WTC11 (cell line): ENCODE data around the gene TANGO2. TPM values are rescaled to one million over a fixed set of nuclear protein-coding genes. Genes with fewer than 3 reads are reported as not detected.

Experiments
- ATAC-seq: fragments of 200-7000 bp; cut with Tn5 transposase; 2 replicates; pipeline ENCODE4 v1.10.0; 2021; ENCODE audit warnings: mild to moderate bottlenecking, moderate library complexity
- CTCF ChIA-PET: fragments of 300-600 bp; sonication (Branson Sonifier 250); formaldehyde crosslinking; loops from one replicate; lab custom pipeline; 2021; ENCODE audit warnings: antibody characterized with exemption; lab: Charles Lee
- POLR2A ChIA-PET: fragments of 350-600 bp; sonication (Branson Sonifier 250); formaldehyde crosslinking; loops from one replicate; lab custom pipeline; 2021; ENCODE audit warnings: antibody characterized with exemption; lab: Charles Lee
- DNase-seq: peaks from one replicate; pipeline ENCODE4 v3.0.0; 2021; ENCODE audit warnings: low spot score
- H3K27ac Mint-ChIP-seq: 2 replicates; pipeline ENCODE4 v1.8.0; 2021; ENCODE audit warnings: mixed read lengths
- H3K27me3 Mint-ChIP-seq: 2 replicates; pipeline ENCODE4 v1.8.0; 2021; ENCODE audit warnings: low read depth, mild to moderate bottlenecking, moderate library complexity, mixed read lengths
- H3K36me3 Mint-ChIP-seq: 2 replicates; pipeline ENCODE4 v1.8.0; 2021; ENCODE audit warnings: mixed read lengths
- H3K4me1 Mint-ChIP-seq: 2 replicates; pipeline ENCODE4 v1.8.0; 2022; ENCODE audit warnings: mixed read lengths
- H3K4me3 Mint-ChIP-seq: 2 replicates; pipeline ENCODE4 v1.8.0; 2021; ENCODE audit warnings: mild to moderate bottlenecking, moderate library complexity, mixed read lengths
- H3K9me3 Mint-ChIP-seq: 2 replicates; pipeline ENCODE4 v1.8.0; 2021; ENCODE audit warnings: mixed read lengths
- ESRRA ChIP-seq: sonication (generic); formaldehyde crosslinking; IDR thresholded peaks from 2 replicates; pipeline ENCODE4 v1.8.1; 2022; ENCODE audit warnings: mild to moderate bottlenecking, missing genetic modification reagents, borderline replicate concordance
- ETV6 ChIP-seq: sonication (generic); formaldehyde crosslinking; IDR thresholded peaks from 2 replicates; pipeline ENCODE4 v1.8.1; 2022; ENCODE audit warnings: mild to moderate bottlenecking, missing genetic modification reagents
- GRHL2 ChIP-seq: fragments of 250-450 bp; sonication (Bioruptor Pico); IDR thresholded peaks from 2 replicates; pipeline ENCODE4 v1.8.0; 2022; ENCODE audit warnings: mild to moderate bottlenecking, moderate library complexity; ENCODE audit not compliant: insufficient replicate concordance, severe bottlenecking
- JAZF1 ChIP-seq: fragments of 250-450 bp; sonication (Bioruptor Pico); IDR thresholded peaks from 2 replicates; pipeline ENCODE4 v1.9.0; 2021; ENCODE audit warnings: moderate library complexity, mild to moderate bottlenecking, inconsistent platforms
- PRRX2 ChIP-seq: fragments of 250-450 bp; sonication (Bioruptor Pico); IDR thresholded peaks from 2 replicates; pipeline ENCODE4 v1.8.0; 2021; ENCODE audit warnings: mild to moderate bottlenecking
- total RNA-seq: library from RNA; stranded (reverse); gene quantifications from 3 replicates; pipeline ENCODE4 v1.2.3, GENCODE V29; 2021
- TF ChIP-seq, protein P1 (sequence below): sonication (generic); formaldehyde crosslinking; conservative IDR thresholded peaks from 2 replicates; pipeline ENCODE4 v1.8.1; 2023; ENCODE audit warnings: mild to moderate bottlenecking, low read depth, missing genetic modification reagents, moderate library complexity
- TF ChIP-seq, protein P2 (sequence below): fragments of 250-450 bp; sonication (Bioruptor Pico); IDR thresholded peaks from 2 replicates; pipeline ENCODE4 v1.8.0; 2021; ENCODE audit warnings: mild to moderate bottlenecking
- TF ChIP-seq, protein P3 (sequence below): fragments of 250-450 bp; sonication (Bioruptor Pico); IDR thresholded peaks from 2 replicates; pipeline ENCODE4 v1.9.0; 2021; ENCODE audit warnings: moderate library complexity, mild to moderate bottlenecking, inconsistent platforms, borderline replicate concordance
- TF ChIP-seq, protein P4 (sequence below): sonication (generic); formaldehyde crosslinking; IDR thresholded peaks from 2 replicates; pipeline ENCODE4 v1.8.0; 2022; ENCODE audit warnings: mild to moderate bottlenecking, missing genetic modification reagents
- TF ChIP-seq, protein P5 (sequence below): sonication (generic); formaldehyde crosslinking; IDR thresholded peaks from 2 replicates; pipeline ENCODE4 v1.8.1; 2022; ENCODE audit warnings: missing genetic modification reagents, borderline replicate concordance
- TF ChIP-seq, protein P6 (sequence below): fragments of 250-450 bp; sonication (Bioruptor Pico); conservative IDR thresholded peaks from 2 replicates; pipeline ENCODE4 v1.9.0; 2021; ENCODE audit warnings: mild to moderate bottlenecking
- TF ChIP-seq, protein P7 (sequence below): sonication (generic); formaldehyde crosslinking; IDR thresholded peaks from 2 replicates; pipeline ENCODE4 v1.8.1; 2023; ENCODE audit warnings: mild to moderate bottlenecking, moderate library complexity, missing genetic modification reagents
- TF ChIP-seq, protein P8 (sequence below): sonication (generic); formaldehyde crosslinking; IDR thresholded peaks from 2 replicates; pipeline ENCODE4 v1.8.0; 2023; ENCODE audit warnings: missing genetic modification reagents, mild to moderate bottlenecking, borderline replicate concordance

TANGO2 gene
- total RNA-seq, 1 experiment from 2014 or later, result 14.8 TPM

DNA sequence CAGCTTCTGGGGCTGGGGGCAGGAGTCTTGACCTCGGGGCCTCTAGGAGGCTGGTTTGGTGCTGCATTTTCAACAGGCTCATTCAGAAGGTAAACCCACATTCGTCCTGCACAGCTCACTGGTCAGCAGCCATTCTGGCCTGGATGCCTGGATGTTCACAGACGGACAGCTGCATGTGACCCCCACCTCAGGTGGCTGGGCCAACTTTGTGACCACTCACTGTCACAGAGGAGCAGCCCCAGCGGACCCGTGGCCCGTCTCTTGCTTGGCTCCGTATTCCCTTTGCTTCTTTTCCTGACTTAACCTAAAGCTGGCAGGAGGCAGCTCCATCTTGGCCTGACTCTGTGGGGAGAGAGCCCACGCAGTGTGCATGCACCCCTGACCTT lies 67.3 kb downstream of the TANGO2 start (continued):
- TF ChIP-seq, protein P1, sequence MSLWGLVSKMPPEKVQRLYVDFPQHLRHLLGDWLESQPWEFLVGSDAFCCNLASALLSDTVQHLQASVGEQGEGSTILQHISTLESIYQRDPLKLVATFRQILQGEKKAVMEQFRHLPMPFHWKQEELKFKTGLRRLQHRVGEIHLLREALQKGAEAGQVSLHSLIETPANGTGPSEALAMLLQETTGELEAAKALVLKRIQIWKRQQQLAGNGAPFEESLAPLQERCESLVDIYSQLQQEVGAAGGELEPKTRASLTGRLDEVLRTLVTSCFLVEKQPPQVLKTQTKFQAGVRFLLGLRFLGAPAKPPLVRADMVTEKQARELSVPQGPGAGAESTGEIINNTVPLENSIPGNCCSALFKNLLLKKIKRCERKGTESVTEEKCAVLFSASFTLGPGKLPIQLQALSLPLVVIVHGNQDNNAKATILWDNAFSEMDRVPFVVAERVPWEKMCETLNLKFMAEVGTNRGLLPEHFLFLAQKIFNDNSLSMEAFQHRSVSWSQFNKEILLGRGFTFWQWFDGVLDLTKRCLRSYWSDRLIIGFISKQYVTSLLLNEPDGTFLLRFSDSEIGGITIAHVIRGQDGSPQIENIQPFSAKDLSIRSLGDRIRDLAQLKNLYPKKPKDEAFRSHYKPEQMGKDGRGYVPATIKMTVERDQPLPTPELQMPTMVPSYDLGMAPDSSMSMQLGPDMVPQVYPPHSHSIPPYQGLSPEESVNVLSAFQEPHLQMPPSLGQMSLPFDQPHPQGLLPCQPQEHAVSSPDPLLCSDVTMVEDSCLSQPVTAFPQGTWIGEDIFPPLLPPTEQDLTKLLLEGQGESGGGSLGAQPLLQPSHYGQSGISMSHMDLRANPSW (CRISPR knock-in tag), result no peak
- TF ChIP-seq, protein P2, sequence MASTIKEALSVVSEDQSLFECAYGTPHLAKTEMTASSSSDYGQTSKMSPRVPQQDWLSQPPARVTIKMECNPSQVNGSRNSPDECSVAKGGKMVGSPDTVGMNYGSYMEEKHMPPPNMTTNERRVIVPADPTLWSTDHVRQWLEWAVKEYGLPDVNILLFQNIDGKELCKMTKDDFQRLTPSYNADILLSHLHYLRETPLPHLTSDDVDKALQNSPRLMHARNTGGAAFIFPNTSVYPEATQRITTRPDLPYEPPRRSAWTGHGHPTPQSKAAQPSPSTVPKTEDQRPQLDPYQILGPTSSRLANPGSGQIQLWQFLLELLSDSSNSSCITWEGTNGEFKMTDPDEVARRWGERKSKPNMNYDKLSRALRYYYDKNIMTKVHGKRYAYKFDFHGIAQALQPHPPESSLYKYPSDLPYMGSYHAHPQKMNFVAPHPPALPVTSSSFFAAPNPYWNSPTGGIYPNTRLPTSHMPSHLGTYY (CRISPR knock-in tag), result no peak
- TF ChIP-seq, protein P3, sequence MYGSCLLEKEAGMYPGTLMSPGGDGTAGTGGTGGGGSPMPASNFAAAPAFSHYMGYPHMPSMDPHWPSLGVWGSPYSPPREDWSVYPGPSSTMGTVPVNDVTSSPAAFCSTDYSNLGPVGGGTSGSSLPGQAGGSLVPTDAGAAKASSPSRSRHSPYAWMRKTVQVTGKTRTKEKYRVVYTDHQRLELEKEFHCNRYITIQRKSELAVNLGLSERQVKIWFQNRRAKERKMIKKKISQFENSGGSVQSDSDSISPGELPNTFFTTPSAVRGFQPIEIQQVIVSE (CRISPR knock-in tag), result no peak
- TF ChIP-seq, protein P4, sequence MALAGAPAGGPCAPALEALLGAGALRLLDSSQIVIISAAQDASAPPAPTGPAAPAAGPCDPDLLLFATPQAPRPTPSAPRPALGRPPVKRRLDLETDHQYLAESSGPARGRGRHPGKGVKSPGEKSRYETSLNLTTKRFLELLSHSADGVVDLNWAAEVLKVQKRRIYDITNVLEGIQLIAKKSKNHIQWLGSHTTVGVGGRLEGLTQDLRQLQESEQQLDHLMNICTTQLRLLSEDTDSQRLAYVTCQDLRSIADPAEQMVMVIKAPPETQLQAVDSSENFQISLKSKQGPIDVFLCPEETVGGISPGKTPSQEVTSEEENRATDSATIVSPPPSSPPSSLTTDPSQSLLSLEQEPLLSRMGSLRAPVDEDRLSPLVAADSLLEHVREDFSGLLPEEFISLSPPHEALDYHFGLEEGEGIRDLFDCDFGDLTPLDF, result no peak
- TF ChIP-seq ESRRA (CRISPR knock-in tag) (no peak), GRHL2 (CRISPR knock-in tag) (no peak)
- TF ChIP-seq, protein P5, sequence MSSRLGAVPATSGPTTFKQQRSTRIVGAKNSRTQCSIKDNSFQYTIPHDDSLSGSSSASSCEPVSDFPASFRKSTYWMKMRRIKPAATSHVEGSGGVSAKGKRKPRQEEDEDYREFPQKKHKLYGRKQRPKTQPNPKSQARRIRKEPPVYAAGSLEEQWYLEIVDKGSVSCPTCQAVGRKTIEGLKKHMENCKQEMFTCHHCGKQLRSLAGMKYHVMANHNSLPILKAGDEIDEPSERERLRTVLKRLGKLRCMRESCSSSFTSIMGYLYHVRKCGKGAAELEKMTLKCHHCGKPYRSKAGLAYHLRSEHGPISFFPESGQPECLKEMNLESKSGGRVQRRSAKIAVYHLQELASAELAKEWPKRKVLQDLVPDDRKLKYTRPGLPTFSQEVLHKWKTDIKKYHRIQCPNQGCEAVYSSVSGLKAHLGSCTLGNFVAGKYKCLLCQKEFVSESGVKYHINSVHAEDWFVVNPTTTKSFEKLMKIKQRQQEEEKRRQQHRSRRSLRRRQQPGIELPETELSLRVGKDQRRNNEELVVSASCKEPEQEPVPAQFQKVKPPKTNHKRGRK (CRISPR knock-in tag), result no peak

DNA sequence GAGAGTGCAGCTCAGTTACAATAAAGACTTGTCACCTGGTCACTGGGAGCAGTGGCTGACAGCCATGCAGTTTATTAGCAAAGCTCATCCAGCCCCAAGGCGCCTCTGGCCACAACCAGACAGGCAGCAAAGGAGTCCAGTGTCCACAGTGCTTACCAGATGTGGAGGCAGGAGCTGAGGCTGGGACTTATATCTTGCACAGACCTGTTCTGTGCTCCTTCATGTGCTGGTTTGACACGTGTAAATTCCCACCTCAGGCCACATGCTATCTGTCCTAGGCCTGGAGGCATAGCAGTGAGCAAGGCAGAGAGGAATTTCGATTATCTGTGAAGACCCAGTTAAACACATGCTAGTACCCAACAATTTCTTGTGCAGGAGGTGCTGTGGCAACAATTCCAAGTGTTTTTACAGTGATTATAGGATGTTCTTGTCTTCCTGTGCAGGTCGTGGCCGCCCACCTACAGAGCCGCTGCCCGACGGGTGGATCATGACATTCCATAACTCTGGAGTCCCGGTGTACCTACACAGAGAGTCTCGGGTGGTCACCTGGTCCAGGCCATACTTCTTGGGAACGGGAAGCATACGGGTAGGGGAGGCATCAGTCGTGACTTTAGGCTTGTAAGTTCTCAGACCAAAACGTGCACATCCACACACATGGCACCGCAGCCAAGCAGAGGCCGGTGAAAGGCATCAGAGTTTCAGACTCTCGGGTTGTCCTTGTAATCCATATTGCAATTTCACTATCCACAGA lies 68.5 kb downstream of the TANGO2 start:
- H3K4me3 Mint-ChIP-seq, result no peak overlapping the region
- H3K9me3 Mint-ChIP-seq, result no peaks in the 10 kb centered on the region
- no peak for ATAC-seq
- DNase-seq, result no peak
- H3K36me3 Mint-ChIP-seq, result peaks cover 89% of the 10 kb centered on the region
- CTCF ChIA-PET, result no interaction called here
- no peaks in the 10 kb centered on the region for H3K27me3 Mint-ChIP-seq
- H3K27ac Mint-ChIP-seq, result no peak overlapping the region
- peaks cover 7% of the 10 kb centered on the region for H3K4me1 Mint-ChIP-seq
- POLR2A ChIA-PET, result interaction anchor here (0.6 kb wide), 1 partner anchor 11 kb away, joined by 4 read pairs; no protein-coding TSS in a partner anchor
- no peak for TF ChIP-seq ETV6 (CRISPR knock-in tag)
- TF ChIP-seq, protein P6, sequence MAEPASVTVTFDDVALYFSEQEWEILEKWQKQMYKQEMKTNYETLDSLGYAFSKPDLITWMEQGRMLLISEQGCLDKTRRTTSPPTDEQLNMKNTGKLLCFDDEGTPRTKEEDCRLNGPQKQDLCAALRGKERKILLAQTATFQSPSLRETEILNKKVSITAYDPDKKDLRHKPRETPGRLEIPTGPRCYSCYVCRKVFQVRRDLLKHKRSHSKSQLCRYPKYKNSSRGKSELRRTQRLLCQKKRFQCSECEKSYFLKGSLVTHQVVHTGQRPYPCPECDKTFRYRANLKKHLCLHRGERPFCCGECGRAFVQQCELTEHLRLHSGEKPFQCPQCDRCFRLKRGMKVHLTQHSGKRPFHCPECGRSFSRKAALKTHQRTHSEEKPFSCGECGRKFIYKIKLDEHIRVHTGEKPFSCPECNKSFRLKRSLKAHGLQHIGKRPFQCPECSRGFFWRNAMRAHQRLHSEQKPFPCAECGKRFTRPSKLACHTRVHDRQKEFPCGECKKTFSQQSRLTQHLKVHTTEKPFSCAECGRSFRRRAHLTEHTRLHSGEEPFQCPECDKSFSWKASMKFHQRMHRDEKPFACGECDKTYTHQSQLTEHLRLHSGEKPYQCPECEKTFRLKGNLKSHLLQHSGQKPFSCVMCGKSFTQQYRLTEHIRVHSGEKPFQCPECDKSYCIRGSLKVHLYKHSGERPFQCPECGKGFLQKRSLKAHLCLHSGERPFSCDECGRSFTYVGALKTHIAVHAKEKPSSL (CRISPR knock-in tag), result no peak
- TF ChIP-seq, protein P7, sequence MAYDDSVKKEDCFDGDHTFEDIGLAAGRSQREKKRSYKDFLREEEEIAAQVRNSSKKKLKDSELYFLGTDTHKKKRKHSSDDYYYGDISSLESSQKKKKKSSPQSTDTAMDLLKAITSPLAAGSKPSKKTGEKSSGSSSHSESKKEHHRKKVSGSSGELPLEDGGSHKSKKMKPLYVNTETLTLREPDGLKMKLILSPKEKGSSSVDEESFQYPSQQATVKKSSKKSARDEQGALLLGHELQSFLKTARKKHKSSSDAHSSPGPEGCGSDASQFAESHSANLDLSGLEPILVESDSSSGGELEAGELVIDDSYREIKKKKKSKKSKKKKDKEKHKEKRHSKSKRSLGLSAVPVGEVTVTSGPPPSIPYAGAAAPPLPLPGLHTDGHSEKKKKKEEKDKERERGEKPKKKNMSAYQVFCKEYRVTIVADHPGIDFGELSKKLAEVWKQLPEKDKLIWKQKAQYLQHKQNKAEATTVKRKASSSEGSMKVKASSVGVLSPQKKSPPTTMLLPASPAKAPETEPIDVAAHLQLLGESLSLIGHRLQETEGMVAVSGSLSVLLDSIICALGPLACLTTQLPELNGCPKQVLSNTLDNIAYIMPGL (CRISPR knock-in tag), result no peak
- TF ChIP-seq, protein P8, sequence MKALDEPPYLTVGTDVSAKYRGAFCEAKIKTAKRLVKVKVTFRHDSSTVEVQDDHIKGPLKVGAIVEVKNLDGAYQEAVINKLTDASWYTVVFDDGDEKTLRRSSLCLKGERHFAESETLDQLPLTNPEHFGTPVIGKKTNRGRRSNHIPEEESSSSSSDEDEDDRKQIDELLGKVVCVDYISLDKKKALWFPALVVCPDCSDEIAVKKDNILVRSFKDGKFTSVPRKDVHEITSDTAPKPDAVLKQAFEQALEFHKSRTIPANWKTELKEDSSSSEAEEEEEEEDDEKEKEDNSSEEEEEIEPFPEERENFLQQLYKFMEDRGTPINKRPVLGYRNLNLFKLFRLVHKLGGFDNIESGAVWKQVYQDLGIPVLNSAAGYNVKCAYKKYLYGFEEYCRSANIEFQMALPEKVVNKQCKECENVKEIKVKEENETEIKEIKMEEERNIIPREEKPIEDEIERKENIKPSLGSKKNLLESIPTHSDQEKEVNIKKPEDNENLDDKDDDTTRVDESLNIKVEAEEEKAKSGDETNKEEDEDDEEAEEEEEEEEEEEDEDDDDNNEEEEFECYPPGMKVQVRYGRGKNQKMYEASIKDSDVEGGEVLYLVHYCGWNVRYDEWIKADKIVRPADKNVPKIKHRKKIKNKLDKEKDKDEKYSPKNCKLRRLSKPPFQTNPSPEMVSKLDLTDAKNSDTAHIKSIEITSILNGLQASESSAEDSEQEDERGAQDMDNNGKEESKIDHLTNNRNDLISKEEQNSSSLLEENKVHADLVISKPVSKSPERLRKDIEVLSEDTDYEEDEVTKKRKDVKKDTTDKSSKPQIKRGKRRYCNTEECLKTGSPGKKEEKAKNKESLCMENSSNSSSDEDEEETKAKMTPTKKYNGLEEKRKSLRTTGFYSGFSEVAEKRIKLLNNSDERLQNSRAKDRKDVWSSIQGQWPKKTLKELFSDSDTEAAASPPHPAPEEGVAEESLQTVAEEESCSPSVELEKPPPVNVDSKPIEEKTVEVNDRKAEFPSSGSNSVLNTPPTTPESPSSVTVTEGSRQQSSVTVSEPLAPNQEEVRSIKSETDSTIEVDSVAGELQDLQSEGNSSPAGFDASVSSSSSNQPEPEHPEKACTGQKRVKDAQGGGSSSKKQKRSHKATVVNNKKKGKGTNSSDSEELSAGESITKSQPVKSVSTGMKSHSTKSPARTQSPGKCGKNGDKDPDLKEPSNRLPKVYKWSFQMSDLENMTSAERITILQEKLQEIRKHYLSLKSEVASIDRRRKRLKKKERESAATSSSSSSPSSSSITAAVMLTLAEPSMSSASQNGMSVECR, result no peak
- TF ChIP-seq JAZF1 (CRISPR knock-in tag), result no peak
- TF ChIP-seq, protein P1 (CRISPR knock-in tag), result no peak
- TF ChIP-seq PRRX2, result no peak
